ENCODE measurements around the gene SH2B3. TPM values are rescaled to one million over a fixed set of nuclear protein-coding genes. Genes with fewer than 3 reads are reported as not detected.
A peak's percentile ranks its signal among the peaks of the same experiment; 100 is the strongest.

SH2B3 gene
- total and polyA plus RNA-seq, 2 of the 13 experiments (the other 11 are each of a cell fraction or from before 2014, with no cell fraction given), result 6.8 to 6.9 TPM

- Histone ChIP-seq H2AFZ (ENCODE audit: low read length) (no peak overlapping the region), H3K4me1 (ENCODE audit: insufficient read depth, low read length) (peaks cover 27% of the 10 kb centered on the region), H3K4me2 (ENCODE audit: low read depth, low read length) (no peak overlapping the region; the same call in 1 of the 2 replicates), H3K27me3 (ENCODE audit: control insufficient read depth in 1 of 2, insufficient read depth in 2 of 2, low read length in 2 of 2) (peaks cover 0 to 5% of the 10 kb centered on the region in 2 experiments; a peak in 3 of 5 replicates), H3K79me2 (ENCODE audit: insufficient read depth, low read length) (no peaks in the 10 kb centered on the region), H3K9ac (ENCODE audit: insufficient read depth, low read depth, low read length) (no peak overlapping the region), H4K20me1 (ENCODE audit: insufficient read depth, low read length) (no peaks in the 10 kb centered on the region), H3K4me3 (replicated peaks in 1 of 3; ENCODE audit: insufficient read depth in 1 of 3, low read depth in 2 of 3, low read length in 3 of 3) (no peak overlapping the region), H3K9me3 (ENCODE audit: low read length) (no peaks in the 10 kb centered on the region), H3K36me3 (replicated peaks in 1 of 2; ENCODE audit: control insufficient read depth in 1 of 2, insufficient read depth in 2 of 2, low read length in 2 of 2) (no peaks in the 10 kb centered on the region), H3K27ac (ENCODE audit: extremely low read length, insufficient read depth, low read length) (no peak overlapping the region)
- FAIRE-seq, result no peak
- WGBS (ENCODE audit: low lambda C conversion rate), result 39% methylated on average over 7 of the region's 8 CpGs
- ChIA-PET POLR2A (interaction anchor here (0.8 kb wide), 1 partner anchor 32 kb away, joined by 3 read pairs; no protein-coding TSS in a partner anchor), CTCF (ENCODE audit: low intra/inter-chr PET ratio, low total read pairs) (no interaction called here)
- TF ChIP-seq ZBTB8A (CRISPR knock-in tag; IDR thresholded peaks at IDR 0.05; ENCODE audit: borderline replicate concordance, low read depth), result no peak
- no peak for TF ChIP-seq TFDP1 (CRISPR knock-in tag; IDR thresholded peaks at IDR 0.05; ENCODE audit: borderline replicate concordance)
- TF ChIP-seq ZNF207 (IDR thresholded peaks at IDR 0.05; ENCODE audit: borderline replicate concordance), result no peak
- no peak for TF ChIP-seq PAF1 (CRISPR knock-in tag; IDR thresholded peaks at IDR 0.05)
- TF ChIP-seq SIN3B (IDR thresholded peaks at IDR 0.05; ENCODE audit: low read length), result no peak
- no peak for TF ChIP-seq PHF8 (CRISPR knock-in tag; IDR thresholded peaks at IDR 0.05)
- no peak for TF ChIP-seq ZNF496 (CRISPR knock-in tag; IDR thresholded peaks at IDR 0.05; ENCODE audit: insufficient replicate concordance)
- peak; percentile 94 for TF ChIP-seq ZNF768 (CRISPR knock-in tag; IDR thresholded peaks at IDR 0.05)
- TF ChIP-seq RARA (CRISPR knock-in tag; IDR thresholded peaks at IDR 0.05), result peak; percentile 55
- no peak for TF ChIP-seq MAFK (conservative IDR thresholded peaks at IDR 0.05 in 1 of 2, IDR thresholded peaks at IDR 0.05 in 1 of 2; ENCODE audit: low read length in 2 of 2)
- no peak for TF ChIP-seq ATF5 (CRISPR knock-in tag; IDR thresholded peaks at IDR 0.05; ENCODE audit: low read depth)
- no peak for TF ChIP-seq ZNF275 (CRISPR knock-in tag; IDR thresholded peaks at IDR 0.05; ENCODE audit: borderline replicate concordance)
- TF ChIP-seq, protein P1, sequence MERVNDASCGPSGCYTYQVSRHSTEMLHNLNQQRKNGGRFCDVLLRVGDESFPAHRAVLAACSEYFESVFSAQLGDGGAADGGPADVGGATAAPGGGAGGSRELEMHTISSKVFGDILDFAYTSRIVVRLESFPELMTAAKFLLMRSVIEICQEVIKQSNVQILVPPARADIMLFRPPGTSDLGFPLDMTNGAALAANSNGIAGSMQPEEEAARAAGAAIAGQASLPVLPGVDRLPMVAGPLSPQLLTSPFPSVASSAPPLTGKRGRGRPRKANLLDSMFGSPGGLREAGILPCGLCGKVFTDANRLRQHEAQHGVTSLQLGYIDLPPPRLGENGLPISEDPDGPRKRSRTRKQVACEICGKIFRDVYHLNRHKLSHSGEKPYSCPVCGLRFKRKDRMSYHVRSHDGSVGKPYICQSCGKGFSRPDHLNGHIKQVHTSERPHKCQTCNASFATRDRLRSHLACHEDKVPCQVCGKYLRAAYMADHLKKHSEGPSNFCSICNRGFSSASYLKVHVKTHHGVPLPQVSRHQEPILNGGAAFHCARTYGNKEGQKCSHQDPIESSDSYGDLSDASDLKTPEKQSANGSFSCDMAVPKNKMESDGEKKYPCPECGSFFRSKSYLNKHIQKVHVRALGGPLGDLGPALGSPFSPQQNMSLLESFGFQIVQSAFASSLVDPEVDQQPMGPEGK (CRISPR knock-in tag; IDR thresholded peaks at IDR 0.05), result 0 out of 2 replicates have a peak, but pooled peaks have one; percentile 8
- TF ChIP-seq HNF4A (CRISPR knock-in tag; IDR thresholded peaks at IDR 0.05), result 0 out of 2 replicates have a peak, but pooled peaks have one; percentile 9
- intact Hi-C loops (cut with micrococcal nuclease; ENCODE audit: unreplicated experiment), result no loop called here
- no TSS peak for BruUV-seq (replicated peaks)
- peak; percentile 25 for ATAC-seq
- DNase-seq (ENCODE audit: low spot score), result no peak
- in situ Hi-C loops (cut with HindIII; ENCODE audit: extremely low pct_ligation_motif_present, low pct_unique_long_range_greater_than_20kb), result loop anchor here (10.0 kb wide), 1 partner anchor 281 kb away; no protein-coding TSS in a partner anchor
These were observed 11.9 kb upstream of the SH2B3 start for GRCh38 chr12:111393700-111394300.

Data from HepG2 (cell line).